Trophoblast cell (in vitro differentiated cells and primary cell): Measurements from ENCODE around the gene KCNQ1OT1.

Experiments
- DNase-seq, 2 donors: peaks; one replicate each; pipeline ENCODE4 v3.0.0-alpha.2; 2016
- H2AFZ ChIP-seq: 2 replicates; pipeline ENCODE4 v1.6.1; 2013; ENCODE audit warnings: low read length, moderate library complexity, mild to moderate bottlenecking; ENCODE audit not compliant: insufficient read depth, poor library complexity
- H2AK5ac ChIP-seq: 2 replicates; pipeline ENCODE4 v1.6.1; 2013; ENCODE audit warnings: mild to moderate bottlenecking, low read length
- H2BK120ac ChIP-seq: 2 replicates; pipeline ENCODE4 v1.6.1; 2013; ENCODE audit warnings: low read length, mild to moderate bottlenecking, moderate library complexity; ENCODE audit not compliant: insufficient read depth, poor library complexity
- H2BK12ac ChIP-seq: 2 replicates; pipeline ENCODE4 v1.6.1; 2013; ENCODE audit warnings: mild to moderate bottlenecking, low read length, moderate library complexity
- H2BK5ac ChIP-seq: 2 replicates; pipeline ENCODE4 v1.6.1; 2013; ENCODE audit warnings: low read length, low read depth, moderate library complexity, mild to moderate bottlenecking; ENCODE audit not compliant: poor library complexity
- H3K14ac ChIP-seq: 2 replicates; pipeline ENCODE4 v1.6.1; 2013; ENCODE audit warnings: mild to moderate bottlenecking, low read length
- H3K18ac ChIP-seq: 2 replicates; pipeline ENCODE4 v1.6.1; 2013; ENCODE audit warnings: mild to moderate bottlenecking, low read length
- H3K23ac ChIP-seq: 2 replicates; pipeline ENCODE4 v1.6.1; 2013; ENCODE audit warnings: low read length
- H3K27ac ChIP-seq: 2 replicates; pipeline ENCODE4 v1.5.1; 2013; ENCODE audit warnings: low read depth, mild to moderate bottlenecking, inconsistent platforms, low read length, moderate library complexity
- H3K27me3 ChIP-seq: 2 replicates; pipeline ENCODE4 v1.6.1; 2013; ENCODE audit warnings: inconsistent platforms, mild to moderate bottlenecking, low read length, moderate library complexity; ENCODE audit not compliant: insufficient read depth
- H3K36me3 ChIP-seq, 2 experiments: 1 replicate in 1 of 2; 2 replicates in 1 of 2; pipeline ENCODE4 v1.6.1; 2013; ENCODE audit warnings: low read length in 2 of 2, mild to moderate bottlenecking in 2 of 2, moderate library complexity in 1 of 2; ENCODE audit not compliant: insufficient read depth in 2 of 2, control insufficient read depth in 1 of 2
- H3K4ac ChIP-seq: 2 replicates; pipeline ENCODE4 v1.6.1; 2013; ENCODE audit warnings: low read depth, mild to moderate bottlenecking, low read length, moderate library complexity
- H3K4me1 ChIP-seq, 2 experiments: 1 replicate in 1 of 2; 2 replicates in 1 of 2; pipeline ENCODE4 v1.6.1; 2013; ENCODE audit warnings: low read length in 2 of 2, mild to moderate bottlenecking in 2 of 2, moderate library complexity in 1 of 2; ENCODE audit not compliant: insufficient read depth in 2 of 2, control insufficient read depth in 1 of 2
- H3K4me2 ChIP-seq: 2 replicates; pipeline ENCODE4 v1.6.1; 2013; ENCODE audit warnings: inconsistent platforms, mild to moderate bottlenecking, low read length, moderate library complexity
- H3K4me3 ChIP-seq: 2 replicates; pipeline ENCODE4 v1.5.1; 2013; ENCODE audit warnings: mild to moderate bottlenecking, low read depth, low read length, inconsistent platforms
- H3K79me1 ChIP-seq: one replicate; pipeline ENCODE4 v1.6.1; 2013; ENCODE audit warnings: low read length
- H3K79me2 ChIP-seq: 2 replicates; pipeline ENCODE4 v1.6.1; 2013; ENCODE audit warnings: low read length, mild to moderate bottlenecking; ENCODE audit not compliant: control insufficient read depth, insufficient read depth, poor library complexity
- H3K9ac ChIP-seq: 2 replicates; pipeline ENCODE4 v1.6.1; 2013; ENCODE audit warnings: mild to moderate bottlenecking, low read length
- H3K9me3 ChIP-seq: 2 replicates; pipeline ENCODE4 v1.6.1; 2013; ENCODE audit warnings: low read depth, mild to moderate bottlenecking, control low read depth, inconsistent platforms, low read length; ENCODE audit not compliant: insufficient read depth
- H4K12ac ChIP-seq: 2 replicates; pipeline ENCODE4 v1.6.1; 2013; ENCODE audit warnings: low read depth, mild to moderate bottlenecking, low read length, moderate library complexity
- H4K8ac ChIP-seq: 2 replicates; pipeline ENCODE4 v1.6.1; 2013; ENCODE audit warnings: low read depth, mild to moderate bottlenecking, low read length, moderate library complexity
- H4K91ac ChIP-seq: one replicate; pipeline ENCODE4 v1.6.1; 2013; ENCODE audit warnings: low read depth, mild to moderate bottlenecking, low read length, moderate library complexity
- WGBS: extraction: QIAGEN DNeasy Blood & Tissue Kit; methylation state at CpG from one replicate; pipeline ENCODE4 v1.1.7; 2013; ENCODE audit warnings: missing lambda C conversion rate; ENCODE audit not compliant: insufficient read length, insufficient coverage; ENCODE audit errors: extremely low coverage; 5-methylcytosine and 5-hydroxymethylcytosine counted together

The KCNQ1OT1 gene

GRCh38 chr11:2737866-2738265 is 38.1 kb upstream of the KCNQ1OT1 start:
- H2BK120ac ChIP-seq = no peak overlapping the region
- H3K4me2 ChIP-seq = no peak overlapping the region
- no peak overlapping the region for H2BK5ac ChIP-seq
- H3K36me3 ChIP-seq = no peaks in the 10 kb centered on the region
- no peak overlapping the region for H2BK12ac ChIP-seq
- H4K91ac ChIP-seq = peak overlapping the region; percentile 56
- no peak overlapping the region for H3K23ac ChIP-seq
- H3K9ac ChIP-seq = no peak overlapping the region
- H4K12ac ChIP-seq = no peak overlapping the region
- no peak overlapping the region for H3K14ac ChIP-seq
- H3K27ac ChIP-seq = no peak overlapping the region
- DNase-seq = no peak
- peak overlapping the region; percentile 7 for H2AK5ac ChIP-seq
- H3K4ac ChIP-seq = no peak overlapping the region
- no peak overlapping the region for H4K8ac ChIP-seq
- peaks cover 4% of the 10 kb centered on the region for H3K9me3 ChIP-seq
- peaks cover 16% of the 10 kb centered on the region for H3K79me1 ChIP-seq
- H3K27me3 ChIP-seq = no peaks in the 10 kb centered on the region
- H2AFZ ChIP-seq = no peak overlapping the region
- WGBS = no CpG with 5 or more reads among the region's 5 CpGs
- H3K4me3 ChIP-seq = no peak overlapping the region
- peaks cover 17 to 33% of the 10 kb centered on the region in 2 experiments for H3K4me1 ChIP-seq
- H3K18ac ChIP-seq = no peak overlapping the region
- no peaks in the 10 kb centered on the region for H3K79me2 ChIP-seq

- H4K91ac ChIP-seq = no peak overlapping the region
- no peak overlapping the region for H2BK12ac ChIP-seq
- H3K36me3 ChIP-seq = no peaks in the 10 kb centered on the region
- H3K9ac ChIP-seq = no peak overlapping the region
- no peak overlapping the region for H2BK120ac ChIP-seq
- H2BK5ac ChIP-seq = no peak overlapping the region
- H3K27me3 ChIP-seq = no peaks in the 10 kb centered on the region
- H3K4me2 ChIP-seq = no peak overlapping the region
- H4K12ac ChIP-seq = no peak overlapping the region
- DNase-seq = no peak
- no peak overlapping the region for H3K4me3 ChIP-seq
- no peak overlapping the region for H3K23ac ChIP-seq
- H2AK5ac ChIP-seq = no peak overlapping the region
- H3K79me2 ChIP-seq = no peaks in the 10 kb centered on the region
- no peak overlapping the region for H3K27ac ChIP-seq
- H3K9me3 ChIP-seq = peaks cover 4% of the 10 kb centered on the region
- no peak overlapping the region for H4K8ac ChIP-seq
- peaks cover 10% of the 10 kb centered on the region for H3K79me1 ChIP-seq
- no peak overlapping the region for H2AFZ ChIP-seq
- no peak overlapping the region for H3K14ac ChIP-seq
- no peak overlapping the region for H3K4ac ChIP-seq
- peaks cover 11 to 27% of the 10 kb centered on the region in 2 experiments for H3K4me1 ChIP-seq
- H3K18ac ChIP-seq = no peak overlapping the region
- no CpG with 5 or more reads among the region's 7 CpGs for WGBS
Measured at GRCh38 chr11:2737226-2737590, 37.4 kb upstream of the KCNQ1OT1 start.

GRCh38 chr11:2736577-2737225 is 36.9 kb upstream of the KCNQ1OT1 start:
- Histone ChIP-seq H2BK120ac (no peak overlapping the region), H4K8ac (no peak overlapping the region), H3K9ac (no peak overlapping the region), H4K12ac (no peak overlapping the region), H3K9me3 (peaks cover 4% of the 10 kb centered on the region), H3K27ac (no peak overlapping the region), H2BK5ac (no peak overlapping the region), H3K79me1 (peaks cover 7% of the 10 kb centered on the region), H2AK5ac (peak overlapping the region; percentile 15), H3K79me2 (no peaks in the 10 kb centered on the region), H3K23ac (no peak overlapping the region), H3K4ac (no peak overlapping the region), H3K36me3 (no peaks in the 10 kb centered on the region), H2BK12ac (no peak overlapping the region), H3K18ac (no peak overlapping the region), H3K4me3 (no peak overlapping the region), H2AFZ (no peak overlapping the region), H3K4me2 (no peak overlapping the region), H4K91ac (no peak overlapping the region), H3K4me1 (peaks cover 8 to 22% of the 10 kb centered on the region in 2 experiments), H3K14ac (no peak overlapping the region), H3K27me3 (no peaks in the 10 kb centered on the region)
- DNase-seq = no peak
- WGBS = no CpG with 5 or more reads among the region's 21 CpGs

GRCh38 chr11:2735053-2735589 is 35.3 kb upstream of the KCNQ1OT1 start:
- Histone ChIP-seq H3K79me2 (no peaks in the 10 kb centered on the region), H2BK5ac (no peak overlapping the region), H4K12ac (no peak overlapping the region), H2AK5ac (no peak overlapping the region), H2BK12ac (no peak overlapping the region), H2AFZ (no peak overlapping the region), H3K4me2 (no peak overlapping the region), H3K9ac (no peak overlapping the region), H3K9me3 (peaks cover 2% of the 10 kb centered on the region), H3K4me3 (no peak overlapping the region), H3K23ac (no peak overlapping the region), H3K4ac (no peak overlapping the region), H3K79me1 (no peaks in the 10 kb centered on the region), H2BK120ac (no peak overlapping the region), H3K27me3 (no peaks in the 10 kb centered on the region), H4K91ac (no peak overlapping the region), H3K36me3 (no peaks in the 10 kb centered on the region), H3K18ac (no peak overlapping the region), H3K27ac (no peak overlapping the region), H3K4me1 (peaks cover 0 to 12% of the 10 kb centered on the region in 2 experiments), H4K8ac (no peak overlapping the region), H3K14ac (no peak overlapping the region)
- no peak for DNase-seq
- WGBS = no CpG with 5 or more reads among the region's 12 CpGs
